H1 (cell line): Measurements from ENCODE around the gene MAPK8. TPM values are rescaled to one million over a fixed set of nuclear protein-coding genes. Genes with fewer than 3 reads are reported as not detected.

Experiments
- CTCF ChIA-PET: fragments of 300-600 bp; sonication (Branson Sonifier 250); formaldehyde crosslinking; loops from one replicate; lab custom pipeline; 2021; ENCODE audit not compliant: partially characterized antibody; lab: Charles Lee
- POLR2A ChIA-PET: fragments of 300-600 bp; sonication (Branson Sonifier 250); formaldehyde crosslinking; loops from one replicate; lab custom pipeline; 2021; ENCODE audit warnings: inconsistent platforms; ENCODE audit not compliant: partially characterized antibody; lab: Charles Lee
- DNase-seq, 2 experiments: peaks; one replicate each; pipeline versions ENCODE4 v3.0.0 to v3.0.0-alpha.2; 2010 to 2022; ENCODE audit warnings: low spot score in 2 of 2, low read depth in 1 of 2, mixed read lengths in 1 of 2
- FAIRE-seq: peaks from 2 replicates; lab custom pipeline; 2011; peaks lifted over from hg19 to GRCh38; lab: Jason Lieb, UNC
- H2AFZ ChIP-seq: 2 replicates; pipeline ENCODE4 v1.8.1; 2012; ENCODE audit warnings: low read length, inconsistent platforms
- H2AK5ac ChIP-seq: 2 replicates; pipeline ENCODE4 v1.6.1; 2013; ENCODE audit warnings: low read depth, low read length
- H2BK120ac ChIP-seq: replicated peaks from 2 replicates; pipeline ENCODE3; 2013; ENCODE audit warnings: low read depth, low read length, inconsistent platforms
- H2BK12ac ChIP-seq: 2 replicates; pipeline ENCODE4 v1.6.1; 2013; ENCODE audit warnings: low read depth, low read length
- H2BK15ac ChIP-seq: 2 replicates; pipeline ENCODE4 v1.6.1; 2013; ENCODE audit warnings: low read length
- H2BK20ac ChIP-seq: 2 replicates; pipeline ENCODE4 v1.6.1; 2013; ENCODE audit warnings: low read length
- H2BK5ac ChIP-seq: 2 replicates; pipeline ENCODE4 v1.6.1; 2013; ENCODE audit warnings: low read depth, low read length
- H3K14ac ChIP-seq: 2 replicates; pipeline ENCODE4 v1.6.1; 2013; ENCODE audit warnings: inconsistent platforms; ENCODE audit not compliant: insufficient read length
- H3K18ac ChIP-seq: 2 replicates; pipeline ENCODE4 v1.6.1; 2013; ENCODE audit warnings: low read length; ENCODE audit errors: extremely low read depth
- H3K23ac ChIP-seq: 2 replicates; pipeline ENCODE4 v1.6.1; 2013; ENCODE audit warnings: inconsistent platforms; ENCODE audit not compliant: insufficient read length
- H3K23me2 ChIP-seq: 2 replicates; pipeline ENCODE4 v1.6.1; 2013; ENCODE audit warnings: low read depth, low read length
- H3K27ac ChIP-seq: 2 replicates; pipeline ENCODE4 v1.6.1; 2011; ENCODE audit warnings: low read depth, low read length, inconsistent platforms
- H3K27me3 ChIP-seq, 4 experiments: replicated peaks in 1 of 4; 1 replicate in 1 of 4; 2 replicates in 3 of 4; pipeline versions ENCODE4 v1.6.1 to v1.8.1; 2011 to 2013; ENCODE audit warnings: low read length in 3 of 4, mild to moderate bottlenecking in 3 of 4, inconsistent platforms in 2 of 4, mixed read lengths in 2 of 4, moderate library complexity in 1 of 4; ENCODE audit not compliant: control insufficient read depth in 3 of 4, insufficient read depth in 3 of 4; ENCODE audit errors: extremely low read depth in 1 of 4
- H3K36me3 ChIP-seq, 4 experiments: 2 replicates each; pipeline versions ENCODE4 v1.6.1 to v1.8.1; 2011 to 2013; ENCODE audit warnings: mild to moderate bottlenecking in 4 of 4, low read length in 3 of 4, moderate library complexity in 2 of 4, control low read depth in 1 of 4, inconsistent platforms in 1 of 4; ENCODE audit not compliant: insufficient read depth in 4 of 4, control insufficient read depth in 2 of 4
- H3K4ac ChIP-seq: replicated peaks from 2 replicates; pipeline ENCODE3; 2013; ENCODE audit warnings: low read length, low read depth, mixed read lengths, inconsistent platforms; ENCODE audit not compliant: insufficient read length
- H3K4me1 ChIP-seq, 4 experiments: replicated peaks in 1 of 4; 1 replicate in 1 of 4; 2 replicates in 3 of 4; pipeline versions ENCODE4 v1.6.1 to v1.8.1; 2011 to 2013; ENCODE audit warnings: low read length in 3 of 4, inconsistent platforms in 2 of 4, mixed read lengths in 1 of 4; ENCODE audit not compliant: insufficient read depth in 4 of 4, control insufficient read depth in 3 of 4
- H3K4me2 ChIP-seq, 2 experiments: 2 replicates each; pipeline versions ENCODE4 v1.6.1 to v1.8.1; 2011 to 2013; ENCODE audit warnings: low read depth in 2 of 2, low read length in 2 of 2, control low read depth in 1 of 2, inconsistent platforms in 1 of 2, mild to moderate bottlenecking in 1 of 2; ENCODE audit not compliant: insufficient read depth in 1 of 2
- H3K4me3 ChIP-seq, 4 experiments: fragments of 200-600, 300-600 bp in 1 of 4; sonication (generic), shearing (Covaris generic), sonication (Bioruptor Twin) in 1 of 4; 2 replicates each; pipeline versions ENCODE4 v1.5.1 to v1.8.1; 2011 to 2016; ENCODE audit warnings: low read length in 4 of 4, low read depth in 3 of 4, control low read depth in 2 of 4, inconsistent platforms in 2 of 4, mild to moderate bottlenecking in 2 of 4, mixed read lengths in 1 of 4, moderate library complexity in 1 of 4; ENCODE audit not compliant: insufficient read depth in 2 of 4; ENCODE audit errors: extremely low read depth in 1 of 4
- H3K56ac ChIP-seq: replicated peaks from 2 replicates; pipeline ENCODE3; 2013; ENCODE audit warnings: low read depth, mild to moderate bottlenecking, mixed read lengths, low read length, inconsistent platforms; ENCODE audit not compliant: insufficient read length
- H3K79me1 ChIP-seq: 2 replicates; pipeline ENCODE4 v1.6.1; 2013; ENCODE audit warnings: low read depth, low read length, control low read depth
- H3K79me2 ChIP-seq, 2 experiments: 2 replicates each; pipeline versions ENCODE4 v1.6.1 to v1.8.1; 2012 to 2013; ENCODE audit warnings: low read length in 2 of 2, mild to moderate bottlenecking in 2 of 2, inconsistent platforms in 1 of 2; ENCODE audit not compliant: insufficient read depth in 2 of 2, control insufficient read depth in 1 of 2
- H3K9ac ChIP-seq, 4 experiments: replicated peaks in 1 of 4; 1 replicate in 1 of 4; 2 replicates in 3 of 4; pipeline versions ENCODE4 v1.6.1 to v1.8.1; 2011 to 2013; ENCODE audit warnings: low read depth in 3 of 4, low read length in 3 of 4, control low read depth in 2 of 4, mild to moderate bottlenecking in 2 of 4, moderate library complexity in 2 of 4, inconsistent platforms in 1 of 4; ENCODE audit errors: extremely low read depth in 1 of 4
- H3K9me3 ChIP-seq, 2 experiments: 2 replicates each; pipeline versions ENCODE4 v1.6.1 to v1.8.1; 2012 to 2013; ENCODE audit warnings: mild to moderate bottlenecking in 2 of 2, moderate library complexity in 2 of 2, control low read depth in 1 of 2, inconsistent platforms in 1 of 2, low read depth in 1 of 2, low read length in 1 of 2, mixed read lengths in 1 of 2; ENCODE audit not compliant: insufficient read depth in 2 of 2
- H4K20me1 ChIP-seq, 2 experiments: replicated peaks in 1 of 2; 2 replicates each; pipeline versions ENCODE3 to v1.8.1; 2011 to 2013; ENCODE audit warnings: inconsistent platforms in 2 of 2, low read length in 2 of 2, mild to moderate bottlenecking in 1 of 2; ENCODE audit not compliant: insufficient read depth in 2 of 2, control insufficient read depth in 1 of 2
- H4K5ac ChIP-seq: 2 replicates; pipeline ENCODE4 v1.6.1; 2013; ENCODE audit warnings: low read length, low read depth, mixed read lengths, inconsistent platforms; ENCODE audit not compliant: insufficient read length
- H4K8ac ChIP-seq: 2 replicates; pipeline ENCODE4 v1.8.0; 2013; ENCODE audit warnings: mild to moderate bottlenecking, moderate library complexity, low read length, inconsistent platforms; ENCODE audit not compliant: insufficient read depth; ENCODE audit errors: extremely low read depth
- H4K91ac ChIP-seq: replicated peaks from 2 replicates; pipeline ENCODE3; 2013; ENCODE audit warnings: low read length, mixed read lengths, inconsistent platforms; ENCODE audit not compliant: insufficient read length
- BRCA1 ChIP-seq: IDR thresholded peaks from 2 replicates; pipeline ENCODE4 v1.6.1; 2012; ENCODE audit warnings: low read depth, low read length, improper control_type of control experiment
- CHD1 ChIP-seq: IDR thresholded peaks from 2 replicates; pipeline ENCODE4 v1.6.1; 2012; ENCODE audit warnings: low read depth, low read length, improper control_type of control experiment
- GABPA ChIP-seq: IDR thresholded peaks from 2 replicates; pipeline ENCODE4 v1.6.1; 2011; ENCODE audit warnings: mild to moderate bottlenecking, low read length, moderate library complexity, borderline replicate concordance; ENCODE audit not compliant: insufficient read depth
- HDAC6 ChIP-seq: IDR thresholded peaks from one replicate; pipeline ENCODE4 v1.7.1; 2012; ENCODE audit warnings: low read depth, mild to moderate bottlenecking, inconsistent platforms, low read length, moderate library complexity
- NANOG ChIP-seq: IDR thresholded peaks from 2 replicates; pipeline ENCODE4 v1.6.1; 2011; ENCODE audit warnings: low read length, low read depth, mild to moderate bottlenecking, inconsistent platforms; ENCODE audit not compliant: insufficient read depth, poor library complexity, severe bottlenecking
- POLR2A ChIP-seq, 2 experiments: IDR thresholded peaks; 1 replicate in 1 of 2; 2 replicates in 1 of 2; pipeline ENCODE4 v1.6.1; 2011; ENCODE audit warnings: low read depth in 2 of 2, low read length in 2 of 2, mild to moderate bottlenecking in 2 of 2; ENCODE audit errors: control extremely low read depth in 1 of 2
- POU5F1 ChIP-seq: IDR thresholded peaks from 2 replicates; pipeline ENCODE4 v1.6.1; 2011; ENCODE audit warnings: low read depth, mild to moderate bottlenecking, low read length, moderate library complexity
- SUZ12 ChIP-seq: fragments of 200-600 bp; sonication (generic); IDR thresholded peaks from 2 replicates; pipeline ENCODE4 v1.6.1; 2012; ENCODE audit warnings: mild to moderate bottlenecking, inconsistent platforms, low read length, moderate library complexity, mixed read lengths
- TBP ChIP-seq: IDR thresholded peaks from 2 replicates; pipeline ENCODE4 v1.6.1; 2011; ENCODE audit warnings: low read depth, low read length, improper control_type of control experiment
- TCF12 ChIP-seq: IDR thresholded peaks from 2 replicates; pipeline ENCODE4 v1.6.1; 2011; ENCODE audit warnings: low read depth, mild to moderate bottlenecking, low read length
- ZNF274 ChIP-seq: IDR thresholded peaks from 2 replicates; pipeline ENCODE4 v1.7.0; 2012; ENCODE audit warnings: low read length, borderline replicate concordance; ENCODE audit errors: extremely low read depth
- WGBS, 2 experiments: shearing (Covaris generic) in 1 of 2; methylation state at CpG; one replicate each; pipeline versions ENCODE4 v1.1.6 to v1.1.7; 2013 to 2015; ENCODE audit warnings: low lambda C conversion rate in 2 of 2, mixed read lengths in 2 of 2, inconsistent platforms in 1 of 2, low coverage in 1 of 2, missing lambda C conversion rate in 1 of 2; ENCODE audit not compliant: insufficient replicate concordance in 2 of 2, insufficient coverage in 1 of 2, insufficient read length in 1 of 2; ENCODE audit errors: extremely low coverage in 1 of 2, missing lambda C conversion rate in 1 of 2; 5-methylcytosine and 5-hydroxymethylcytosine counted together
- polyA plus RNA-seq, 7 experiments: library from polyadenylated mRNA; depleted of rRNA in 3 of 7; stranded (reverse) in 5 of 7; unstranded in 2 of 7; fragments of >200 nt in 5 of 7; fragments of 200-250 nt in 2 of 7; gene quantifications; 1 replicate in 5 of 7; 2 replicates in 1 of 7; 4 replicates in 1 of 7; pipeline versions ENCODE4 v1.2.1 to v1.2.3, GENCODE V29; 2011 to 2013; ENCODE audit warnings: missing spikeins in 2 of 7, mixed read lengths in 2 of 7
- total RNA-seq: library from RNA; stranded (reverse); fragmentation: NEBNext Ultra II Directional; extraction: Animal tissue kit (Norgen Biotek cat#: 25700); gene quantifications from 2 replicates; pipeline ENCODE4 v1.2.1, GENCODE V29; 2021
- TF ChIP-seq, protein P1 (sequence below), 3 experiments: IDR thresholded peaks; 1 replicate in 2 of 3; 2 replicates in 1 of 3; pipeline versions ENCODE4 v1.5.1 to v1.6.1; 2011; ENCODE audit warnings: low read length in 3 of 3, mild to moderate bottlenecking in 3 of 3, inconsistent platforms in 2 of 3, low read depth in 1 of 3, moderate library complexity in 1 of 3; ENCODE audit not compliant: insufficient read depth in 1 of 3; ENCODE audit errors: control extremely low read depth in 1 of 3

Gene MAPK8
- total and polyA plus RNA-seq, 2 of the 8 experiments (the other 6 are each of a cell fraction or from before 2014, with no cell fraction given): 23.3 to 71.3 TPM

DNA sequence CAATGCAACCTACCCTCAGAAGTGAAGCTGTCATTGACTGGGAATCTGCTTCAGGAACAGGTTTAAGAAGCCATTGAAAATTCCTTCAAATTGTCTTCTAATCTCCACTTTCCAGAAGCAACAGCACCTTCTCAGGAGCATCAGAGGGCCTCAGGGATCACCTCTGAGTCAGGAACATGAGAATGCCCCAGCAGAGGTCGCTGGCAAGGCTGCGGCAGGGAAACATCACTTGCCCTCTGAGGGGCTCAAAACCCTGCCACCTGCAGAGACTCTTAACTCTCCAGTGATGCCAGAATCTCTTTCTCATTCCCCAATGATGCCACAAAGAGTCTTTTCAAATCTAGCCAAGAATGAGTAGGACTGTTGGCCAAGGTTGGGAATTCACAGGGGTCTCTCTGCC is 5.9 kb upstream of the MAPK8 start:
- no peak overlapping the region for H3K4me3 ChIP-seq
- H3K4ac ChIP-seq: no peak overlapping the region
- peak; percentile 28 for FAIRE-seq
- H2AK5ac ChIP-seq: no peak overlapping the region
- H4K91ac ChIP-seq: no peak overlapping the region
- H3K14ac ChIP-seq: no peak overlapping the region
- CTCF ChIA-PET: interaction anchor here (0.8 to 4.3 kb wide), 7 partner anchors 9 to 144 kb away, joined by 3 to 21 read pairs (median 3); no protein-coding TSS in a partner anchor
- no peak overlapping the region for H4K8ac ChIP-seq
- no peak overlapping the region for H2BK5ac ChIP-seq
- H2AFZ ChIP-seq: no peak overlapping the region
- H4K20me1 ChIP-seq: no peaks in the 10 kb centered on the region
- POLR2A ChIA-PET: no interaction called here
- no peak overlapping the region for H4K5ac ChIP-seq
- H3K23ac ChIP-seq: no peak overlapping the region
- H3K9me3 ChIP-seq: no peaks in the 10 kb centered on the region
- no peaks in the 10 kb centered on the region for H3K27me3 ChIP-seq
- no peak overlapping the region for H3K27ac ChIP-seq
- no peaks in the 10 kb centered on the region for H3K79me2 ChIP-seq
- H3K23me2 ChIP-seq: no peaks in the 10 kb centered on the region
- H3K56ac ChIP-seq: no peak overlapping the region
- H3K4me2 ChIP-seq: no peak overlapping the region
- no peaks in the 10 kb centered on the region for H3K79me1 ChIP-seq
- no peak overlapping the region for H2BK15ac ChIP-seq
- H3K4me1 ChIP-seq: no peaks in the 10 kb centered on the region; a peak in 2 of 7 replicates
- 62% methylated on average over 2 of the region's 2 CpGs; no CpG with 5 or more reads in 1 of the 2 experiments for WGBS, 2 experiments
- H2BK120ac ChIP-seq: no peak overlapping the region
- H3K9ac ChIP-seq: no peak overlapping the region
- no peaks in the 10 kb centered on the region for H3K36me3 ChIP-seq
- no peak for DNase-seq
- H3K18ac ChIP-seq: no peak overlapping the region
- H2BK12ac ChIP-seq: no peak overlapping the region
- no peak overlapping the region for H2BK20ac ChIP-seq
- TF ChIP-seq BRCA1 (no peak), NANOG (no peak), HDAC6 (no peak), SUZ12 (no peak), GABPA (no peak), CHD1 (no peak), ZNF274 (no peak), TBP (no peak), POU5F1 (no peak), TCF12 (no peak), POLR2A (IDR thresholded peaks at IDR 0.05; ENCODE audit: control extremely low read depth in 1 of 2, low read depth in 2 of 2, low read length in 2 of 2) (no peak)
- TF ChIP-seq, protein P1, sequence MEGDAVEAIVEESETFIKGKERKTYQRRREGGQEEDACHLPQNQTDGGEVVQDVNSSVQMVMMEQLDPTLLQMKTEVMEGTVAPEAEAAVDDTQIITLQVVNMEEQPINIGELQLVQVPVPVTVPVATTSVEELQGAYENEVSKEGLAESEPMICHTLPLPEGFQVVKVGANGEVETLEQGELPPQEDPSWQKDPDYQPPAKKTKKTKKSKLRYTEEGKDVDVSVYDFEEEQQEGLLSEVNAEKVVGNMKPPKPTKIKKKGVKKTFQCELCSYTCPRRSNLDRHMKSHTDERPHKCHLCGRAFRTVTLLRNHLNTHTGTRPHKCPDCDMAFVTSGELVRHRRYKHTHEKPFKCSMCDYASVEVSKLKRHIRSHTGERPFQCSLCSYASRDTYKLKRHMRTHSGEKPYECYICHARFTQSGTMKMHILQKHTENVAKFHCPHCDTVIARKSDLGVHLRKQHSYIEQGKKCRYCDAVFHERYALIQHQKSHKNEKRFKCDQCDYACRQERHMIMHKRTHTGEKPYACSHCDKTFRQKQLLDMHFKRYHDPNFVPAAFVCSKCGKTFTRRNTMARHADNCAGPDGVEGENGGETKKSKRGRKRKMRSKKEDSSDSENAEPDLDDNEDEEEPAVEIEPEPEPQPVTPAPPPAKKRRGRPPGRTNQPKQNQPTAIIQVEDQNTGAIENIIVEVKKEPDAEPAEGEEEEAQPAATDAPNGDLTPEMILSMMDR (IDR thresholded peaks at IDR 0.05; ENCODE audit: control extremely low read depth in 1 of 3, insufficient read depth in 1 of 3, low read depth in 1 of 3, low read length in 3 of 3): peak in 2 of 3 experiments; percentile 13 to 41; a peak in 2 of 4 replicates
